Esophagus muscularis mucosa (tissue), 3 donors: ENCODE results near the gene SLC6A2.

Experiments used
- EP300 ChIP-seq: sonication (generic); formaldehyde crosslinking; IDR thresholded peaks from one replicate; pipeline ENCODE4 v1.6.1; 2017; ENCODE audit warnings: antibody characterized with exemption
- POLR2A ChIP-seq: fragments of 450-650 bp; IDR thresholded peaks from one replicate; pipeline ENCODE4 v1.6.1; 2017; ENCODE audit warnings: antibody characterized with exemption, moderate library complexity, mild to moderate bottlenecking, low read depth
- POLR2AphosphoS5 ChIP-seq, 2 donors: sonication (generic); formaldehyde crosslinking; IDR thresholded peaks; one replicate each; pipeline ENCODE4 v1.6.1; 2017; ENCODE audit warnings: antibody characterized with exemption in 2 of 2

DNA sequence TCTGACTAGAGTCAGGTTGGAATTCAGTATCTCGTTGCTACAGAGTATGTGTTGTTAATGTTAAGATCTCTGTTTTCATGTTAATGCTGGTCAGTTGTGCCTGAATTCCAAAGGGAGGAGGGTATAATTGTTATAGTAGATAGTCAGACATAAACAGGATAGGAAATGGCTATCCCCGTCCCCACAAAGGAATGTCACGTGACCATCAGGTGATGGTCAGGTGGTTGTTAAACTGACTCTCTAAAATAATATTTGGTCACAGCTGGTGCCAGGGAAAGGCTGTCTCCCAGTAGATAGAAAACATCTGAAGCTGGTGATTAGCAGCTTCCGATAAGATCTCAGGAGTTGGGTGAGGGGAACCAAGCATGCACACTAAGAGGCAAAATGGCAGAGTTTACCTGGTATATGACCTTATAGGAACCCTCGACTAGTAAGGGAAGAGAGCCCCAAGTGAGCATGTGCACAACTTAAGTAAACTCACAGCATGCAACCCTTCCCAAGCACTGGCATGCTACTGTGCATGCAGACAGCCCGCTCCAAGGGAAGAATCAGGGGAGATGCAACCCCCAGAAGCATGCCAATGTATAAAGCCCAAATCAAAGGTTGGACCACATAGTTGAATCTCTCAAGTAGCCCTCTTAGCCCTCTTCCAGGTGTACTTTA lies 27.4 kb upstream of the SLC6A2 start:
- TF ChIP-seq POLR2A (no peak), EP300 (no peak), POLR2AphosphoS5 (IDR thresholded peaks at IDR 0.05) (no peak)
